Forelimb muscle (tissue), 1 donor: ENCODE results near the gene PSG6. TPM values are rescaled to one million over a fixed set of nuclear protein-coding genes. Genes with fewer than 3 reads are reported as not detected.
"Not testable (repeated sequence)": the region's sequence is repeated elsewhere in the genome, so short reads cannot be mapped to it uniquely, and the experiment has no call there.

ENCODE experiments used
- DNase-seq: peaks from one replicate; pipeline ENCODE4 v3.0.0-alpha.2; 2013; ENCODE audit warnings: low read depth
- polyA plus RNA-seq: library from polyadenylated mRNA; unstranded; fragments of 120-200 nt; gene quantifications from one replicate; pipeline ENCODE4 v1.2.1, GENCODE V29; 2013; ENCODE audit not compliant: insufficient read length

Gene PSG6
- polyA plus RNA-seq, 1 donor, result 0.16 TPM

DNA sequence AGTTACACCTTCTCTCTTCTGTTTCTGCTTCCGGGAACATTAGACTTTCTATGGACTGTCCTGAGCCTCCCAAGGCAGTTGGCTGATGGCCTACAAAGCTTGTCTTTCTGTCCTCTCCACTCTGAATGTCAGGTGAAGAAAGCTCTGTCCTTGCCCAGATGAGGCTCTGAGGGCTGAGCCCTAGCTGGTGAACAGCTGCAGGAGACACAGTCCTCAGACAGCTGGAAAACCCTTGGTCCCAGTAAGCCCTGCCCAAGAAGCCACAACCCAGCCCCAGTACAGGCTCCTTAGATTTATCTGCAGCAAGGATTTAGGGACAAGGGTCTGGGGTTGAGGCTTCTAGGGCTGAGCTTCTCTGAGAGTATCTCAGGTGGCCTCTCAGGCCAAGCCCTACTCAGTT is 64.5 kb downstream of the PSG6 start:
- DNase-seq, result not testable (repeated sequence)

DNA sequence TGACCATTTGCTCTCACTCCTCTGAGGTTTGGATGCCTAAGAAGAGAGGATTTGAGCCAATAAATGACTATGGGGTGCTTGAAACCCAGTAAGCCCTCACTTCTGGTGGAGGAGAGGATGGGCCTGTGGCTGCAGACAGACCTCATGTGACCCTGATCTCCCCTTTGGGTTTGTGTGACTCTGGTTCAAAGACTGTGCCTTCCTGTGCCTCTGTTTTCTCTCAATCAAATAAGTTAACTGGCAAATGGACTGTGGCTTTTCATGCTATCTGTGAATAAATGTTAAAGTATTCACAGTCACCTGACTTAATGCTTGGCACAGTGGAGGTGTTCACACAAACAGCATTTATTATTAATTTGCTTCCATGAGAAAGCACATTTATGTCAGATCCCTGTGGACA is 64.9 kb downstream of the PSG6 start:
- not testable (repeated sequence) for DNase-seq

Other genes starting within 250 kb of the PSG6 start
- not detected for gene PSG3, start 177.4 kb downstream of the PSG6 start, polyA plus RNA-seq
- not detected for gene PSG8, start 152.2 kb downstream of the PSG6 start, polyA plus RNA-seq
- gene PSG1, start 38.2 kb downstream of the PSG6 start, polyA plus RNA-seq, result 0.28 TPM
- not detected for gene PSG7, start 19.3 kb upstream of the PSG6 start, polyA plus RNA-seq
- gene PSG11, start 108.6 kb upstream of the PSG6 start, polyA plus RNA-seq, result 0.83 TPM
- gene PSG2, start 164.8 kb upstream of the PSG6 start, polyA plus RNA-seq, result 0.56 TPM